ENCODE data around the gene USP51. TPM values are rescaled to one million over a fixed set of nuclear protein-coding genes. Genes with fewer than 3 reads are reported as not detected.
"Not testable (repeated sequence)": the region's sequence is repeated elsewhere in the genome, so short reads cannot be mapped to it uniquely, and the experiment has no call there.

Gene USP51
- total and polyA plus RNA-seq, 2 donors (not counting 1 experiment from before 2014, with no cell fraction given): 0.91 to 3.2 TPM

DNA sequence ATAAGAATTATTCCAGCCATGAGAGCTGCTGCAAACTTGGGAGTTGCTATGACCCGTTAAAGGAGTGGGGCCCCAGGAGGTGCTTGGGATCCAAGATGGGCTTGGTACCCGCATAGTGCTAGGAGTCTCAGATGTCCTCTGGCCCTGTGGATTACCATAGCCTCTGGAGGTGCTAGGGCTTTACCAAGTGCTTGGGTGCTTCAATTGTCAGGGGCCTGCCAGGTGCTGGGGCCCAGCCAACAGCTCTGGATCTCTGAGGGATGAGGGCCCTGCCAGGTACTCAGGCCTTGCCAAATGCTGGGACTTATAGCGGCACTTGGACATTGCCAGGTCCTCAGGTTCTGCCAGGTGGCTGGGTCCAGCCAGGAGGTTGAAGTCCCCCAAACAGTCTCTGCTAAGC, 32.0 kb upstream of the USP51 start:
- Mint-ChIP-seq H3K4me1 (no peaks in the 10 kb centered on the region), H3K27me3 (peaks cover 6% of the 10 kb centered on the region), H3K27ac (no peak overlapping the region), H3K9me3 (ENCODE audit: insufficient read depth) (no peaks in the 10 kb centered on the region), H3K4me3 (no peak overlapping the region)
- Histone ChIP-seq H3K79me2 (ENCODE audit: control insufficient read depth, insufficient read depth, low read length) (no peaks in the 10 kb centered on the region), H3K9ac (ENCODE audit: low read length) (no peak overlapping the region), H3K27ac (ENCODE audit: low read length in 2 of 2) (no peak overlapping the region), H4K20me1 (ENCODE audit: control insufficient read depth, insufficient read depth, low read length, poor library complexity, severe bottlenecking) (no peaks in the 10 kb centered on the region), H3K36me3 (replicated peaks in 1 of 2; ENCODE audit: control extremely low read depth in 1 of 2, control insufficient read depth in 1 of 2, extremely low read depth in 1 of 2, insufficient read depth in 2 of 2, low read length in 1 of 2) (no peaks in the 10 kb centered on the region), H2AFZ (ENCODE audit: insufficient read depth, low read depth, low read length, poor library complexity, severe bottlenecking) (no peak overlapping the region), H3K4me3 (ENCODE audit: control extremely low read depth in 1 of 5, extremely low read depth in 1 of 5, insufficient read depth in 1 of 5, low read depth in 2 of 5, low read length in 4 of 5) (no peak overlapping the region), H3K4me1 (ENCODE audit: control insufficient read depth in 2 of 2, insufficient read depth in 2 of 2, low read length in 2 of 2) (no peaks in the 10 kb centered on the region), H3K4me2 (replicated peaks; ENCODE audit: low read depth, low read length, poor library complexity, severe bottlenecking) (no peak overlapping the region), H3K9me3 (ENCODE audit: control extremely low read depth in 1 of 3, control insufficient read depth in 2 of 3, insufficient read depth in 1 of 3, low read length in 2 of 3) (no peaks in the 10 kb centered on the region), H3K27me3 (replicated peaks in 1 of 4; ENCODE audit: control extremely low read depth in 1 of 4, control insufficient read depth in 3 of 4, insufficient read depth in 4 of 4, low read length in 3 of 4) (no peaks in the 10 kb centered on the region)
- DNase-seq (no peak), ATAC-seq (ENCODE audit: low read depth) (no peak)
- WGBS (ENCODE audit: insufficient coverage): 100% methylated on average over 2 of the region's 3 CpGs
- ChIA-PET CTCF (no interaction called here), POLR2A (no interaction called here)
- no peak for TF ChIP-seq EZH2 (IDR thresholded peaks at IDR 0.05; ENCODE audit: borderline replicate concordance, insufficient read depth, low read depth, low read length, poor library complexity, severe bottlenecking)
- TF ChIP-seq CTCF (IDR thresholded peaks at IDR 0.05): no peak
- intact Hi-C loops (cut with micrococcal nuclease): no loop called here

DNA sequence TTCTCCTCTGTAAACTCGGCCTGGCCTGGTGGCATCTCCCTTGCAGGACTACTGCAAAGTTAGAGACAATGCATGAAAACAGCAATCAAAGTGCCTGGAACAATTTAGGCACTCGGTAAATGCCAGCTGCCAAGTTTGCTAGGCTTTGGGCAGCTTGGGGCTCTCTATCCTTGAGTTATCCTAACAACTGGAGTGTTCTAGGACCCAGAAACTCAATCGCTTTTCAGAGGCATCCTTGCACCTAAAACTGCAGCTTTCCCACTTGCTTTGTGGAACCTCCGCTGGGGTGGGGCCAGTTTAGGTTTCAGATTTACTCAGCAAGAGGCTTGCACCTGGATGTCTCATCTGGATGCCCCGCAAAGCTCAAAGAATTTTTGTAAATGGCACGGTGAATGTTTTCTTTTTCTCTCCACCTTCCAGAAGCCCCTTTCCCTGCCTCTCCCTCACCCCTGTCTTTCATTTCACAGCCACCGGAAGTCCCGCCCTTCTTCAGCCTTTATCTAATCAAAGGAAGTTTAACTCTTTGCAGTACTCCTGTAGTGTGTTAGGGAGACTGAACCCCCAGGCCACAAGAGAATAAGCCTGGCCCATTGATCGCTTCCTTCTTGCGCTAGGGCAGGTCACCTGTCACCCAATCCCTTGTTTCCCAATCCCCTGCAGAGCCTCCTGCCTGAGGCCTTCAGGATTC, 27.3 kb upstream of the USP51 start:
- ATAC-seq (ENCODE audit: low read depth); H3K9me3 ChIP-seq (ENCODE audit: control extremely low read depth in 1 of 3, control insufficient read depth in 2 of 3, insufficient read depth in 1 of 3, low read length in 2 of 3); CTCF ChIA-PET; H3K4me1 Mint-ChIP-seq; H3K79me2 ChIP-seq (ENCODE audit: control insufficient read depth, insufficient read depth, low read length); H2AFZ ChIP-seq (ENCODE audit: insufficient read depth, low read depth, low read length, poor library complexity, severe bottlenecking); H3K4me1 ChIP-seq (ENCODE audit: control insufficient read depth in 2 of 2, insufficient read depth in 2 of 2, low read length in 2 of 2); POLR2A ChIA-PET; H3K4me3 ChIP-seq (ENCODE audit: control extremely low read depth in 1 of 5, extremely low read depth in 1 of 5, insufficient read depth in 1 of 5, low read depth in 2 of 5, low read length in 4 of 5); H3K4me3 Mint-ChIP-seq; H3K27me3 Mint-ChIP-seq; H3K27me3 ChIP-seq (replicated peaks in 1 of 4; ENCODE audit: control extremely low read depth in 1 of 4, control insufficient read depth in 3 of 4, insufficient read depth in 4 of 4, low read length in 3 of 4); DNase-seq; H3K27ac Mint-ChIP-seq; H3K36me3 ChIP-seq (replicated peaks in 1 of 2; ENCODE audit: control extremely low read depth in 1 of 2, control insufficient read depth in 1 of 2, extremely low read depth in 1 of 2, insufficient read depth in 2 of 2, low read length in 1 of 2); H3K27ac ChIP-seq (ENCODE audit: low read length in 2 of 2); H3K9ac ChIP-seq (ENCODE audit: low read length); H3K4me2 ChIP-seq (replicated peaks; ENCODE audit: low read depth, low read length, poor library complexity, severe bottlenecking); H3K9me3 Mint-ChIP-seq (ENCODE audit: insufficient read depth); intact Hi-C loops (cut with micrococcal nuclease); H4K20me1 ChIP-seq (ENCODE audit: control insufficient read depth, insufficient read depth, low read length, poor library complexity, severe bottlenecking): not testable (repeated sequence)
- WGBS (ENCODE audit: insufficient coverage): no CpG with 5 or more reads among the region's 10 CpGs

DNA sequence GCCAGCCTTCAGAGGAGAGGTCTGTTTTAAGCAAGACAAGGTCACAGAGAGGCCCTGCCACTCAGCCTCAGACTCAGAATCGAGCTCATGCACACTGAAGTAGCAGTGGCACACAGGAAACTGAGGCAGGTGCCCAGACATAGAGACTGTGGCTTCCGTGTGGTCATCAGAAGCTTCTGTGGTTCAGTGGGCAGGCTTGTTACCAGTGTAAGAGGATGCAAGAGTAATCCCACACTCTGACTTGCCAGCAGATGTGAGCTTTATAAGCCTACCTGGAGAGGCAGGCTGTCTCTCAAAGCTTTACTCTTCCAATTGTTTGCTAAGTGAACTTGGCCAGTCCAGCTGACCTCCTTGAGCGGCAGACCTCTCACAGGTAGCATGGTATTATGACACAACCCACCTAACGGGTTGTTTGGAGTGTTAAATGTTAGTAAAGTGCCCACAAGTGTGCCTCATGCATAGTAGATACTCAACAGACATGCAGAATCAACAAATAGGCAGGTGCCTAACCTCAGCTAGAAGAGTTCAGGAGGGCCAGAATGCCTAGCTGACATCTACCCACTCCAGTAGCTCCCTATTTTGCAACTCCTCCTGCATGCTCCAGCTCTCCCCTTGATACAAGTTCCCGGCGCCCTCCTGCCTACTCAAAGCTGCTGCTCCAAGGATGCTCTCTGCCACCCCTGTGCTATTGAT, 23.5 kb upstream of the USP51 start:
- H3K9me3 ChIP-seq (ENCODE audit: control extremely low read depth in 1 of 3, control insufficient read depth in 2 of 3, insufficient read depth in 1 of 3, low read length in 2 of 3); H3K79me2 ChIP-seq (ENCODE audit: control insufficient read depth, insufficient read depth, low read length); DNase-seq; intact Hi-C loops (cut with micrococcal nuclease); H4K20me1 ChIP-seq (ENCODE audit: control insufficient read depth, insufficient read depth, low read length, poor library complexity, severe bottlenecking); POLR2A ChIA-PET; H3K4me2 ChIP-seq (replicated peaks; ENCODE audit: low read depth, low read length, poor library complexity, severe bottlenecking); H2AFZ ChIP-seq (ENCODE audit: insufficient read depth, low read depth, low read length, poor library complexity, severe bottlenecking); H3K4me3 Mint-ChIP-seq; H3K9me3 Mint-ChIP-seq (ENCODE audit: insufficient read depth); H3K27ac Mint-ChIP-seq; H3K4me3 ChIP-seq (ENCODE audit: control extremely low read depth in 1 of 5, extremely low read depth in 1 of 5, insufficient read depth in 1 of 5, low read depth in 2 of 5, low read length in 4 of 5); H3K27me3 ChIP-seq (replicated peaks in 1 of 4; ENCODE audit: control extremely low read depth in 1 of 4, control insufficient read depth in 3 of 4, insufficient read depth in 4 of 4, low read length in 3 of 4); H3K36me3 ChIP-seq (replicated peaks in 1 of 2; ENCODE audit: control extremely low read depth in 1 of 2, control insufficient read depth in 1 of 2, extremely low read depth in 1 of 2, insufficient read depth in 2 of 2, low read length in 1 of 2); H3K9ac ChIP-seq (ENCODE audit: low read length); CTCF ChIA-PET; H3K4me1 Mint-ChIP-seq; H3K4me1 ChIP-seq (ENCODE audit: control insufficient read depth in 2 of 2, insufficient read depth in 2 of 2, low read length in 2 of 2); H3K27ac ChIP-seq (ENCODE audit: low read length in 2 of 2); H3K27me3 Mint-ChIP-seq; ATAC-seq (ENCODE audit: low read depth): not testable (repeated sequence)
- WGBS (ENCODE audit: insufficient coverage): no CpG with 5 or more reads among the region's 6 CpGs

All from B cell (primary cell).